ENCODE results near the gene ADK. TPM values are rescaled to one million over a fixed set of nuclear protein-coding genes. Genes with fewer than 3 reads are reported as not detected.
A peak's percentile ranks its signal among the peaks of the same experiment; 100 is the strongest.

ADK gene
- total and polyA plus RNA-seq, 10 donors: 11.1 to 40.5 (median 32.1) TPM

GRCh38 chr10:74255214-74255613 is 104.2 kb downstream of the ADK start:
- no peak overlapping the region for H3K4me3 ChIP-seq
- intact Hi-C loops (cut with DNase I; ENCODE audit: low total_unique reads): no loop called here
- H3K27ac ChIP-seq: peak overlapping the region in 1 of 8 donors; percentile 9
- TF ChIP-seq, protein P1, sequence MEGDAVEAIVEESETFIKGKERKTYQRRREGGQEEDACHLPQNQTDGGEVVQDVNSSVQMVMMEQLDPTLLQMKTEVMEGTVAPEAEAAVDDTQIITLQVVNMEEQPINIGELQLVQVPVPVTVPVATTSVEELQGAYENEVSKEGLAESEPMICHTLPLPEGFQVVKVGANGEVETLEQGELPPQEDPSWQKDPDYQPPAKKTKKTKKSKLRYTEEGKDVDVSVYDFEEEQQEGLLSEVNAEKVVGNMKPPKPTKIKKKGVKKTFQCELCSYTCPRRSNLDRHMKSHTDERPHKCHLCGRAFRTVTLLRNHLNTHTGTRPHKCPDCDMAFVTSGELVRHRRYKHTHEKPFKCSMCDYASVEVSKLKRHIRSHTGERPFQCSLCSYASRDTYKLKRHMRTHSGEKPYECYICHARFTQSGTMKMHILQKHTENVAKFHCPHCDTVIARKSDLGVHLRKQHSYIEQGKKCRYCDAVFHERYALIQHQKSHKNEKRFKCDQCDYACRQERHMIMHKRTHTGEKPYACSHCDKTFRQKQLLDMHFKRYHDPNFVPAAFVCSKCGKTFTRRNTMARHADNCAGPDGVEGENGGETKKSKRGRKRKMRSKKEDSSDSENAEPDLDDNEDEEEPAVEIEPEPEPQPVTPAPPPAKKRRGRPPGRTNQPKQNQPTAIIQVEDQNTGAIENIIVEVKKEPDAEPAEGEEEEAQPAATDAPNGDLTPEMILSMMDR (IDR thresholded peaks at IDR 0.05 in 8 of 11, conservative IDR thresholded peaks at IDR 0.05 in 3 of 11): no peak
- H3K27me3 ChIP-seq (replicated peaks in 1 of 7): no peaks in the 10 kb centered on the region
- H3K4me1 ChIP-seq: peaks cover 0 to 27% (median 14%) of the 10 kb centered on the region in 6 donors
- no peaks in the 10 kb centered on the region for H3K9me3 ChIP-seq
- no peaks in the 10 kb centered on the region for H3K36me3 ChIP-seq
- DNase-seq: no peak

GRCh38 chr10:74255888-74256357 is 104.9 kb downstream of the ADK start:
- Histone ChIP-seq H3K9me3 (no peaks in the 10 kb centered on the region), H3K27me3 (replicated peaks in 1 of 7) (no peaks in the 10 kb centered on the region), H3K27ac (peak overlapping the region in 3 of 8 donors; percentile 2 to 16 (median 9)), H3K4me3 (no peak overlapping the region), H3K4me1 (peaks cover 0 to 30% (median 14%) of the 10 kb centered on the region in 6 donors), H3K36me3 (no peaks in the 10 kb centered on the region)
- intact Hi-C loops (cut with DNase I; ENCODE audit: low total_unique reads): no loop called here
- WGBS, 5 donors: 38 to 56% (median 50%) methylated on average over 4 of the region's 4 CpGs
- TF ChIP-seq POLR2AphosphoS5 (IDR thresholded peaks at IDR 0.05) (no peak), POLR2A (IDR thresholded peaks at IDR 0.05) (no peak)
- no peak for DNase-seq

- Histone ChIP-seq H3K4me3 (no peak overlapping the region), H3K27me3 (replicated peaks in 1 of 7) (no peaks in the 10 kb centered on the region), H3K4me1 (peaks cover 0 to 27% (median 3%) of the 10 kb centered on the region in 6 donors), H3K9me3 (no peaks in the 10 kb centered on the region), H3K36me3 (no peaks in the 10 kb centered on the region), H3K27ac (no peak overlapping the region)
- intact Hi-C loops (cut with DNase I; ENCODE audit: low total_unique reads): loop anchor here (5.0 kb wide), 2 partner anchors 754 to 839 kb away; no protein-coding TSS in a partner anchor
- TF ChIP-seq, protein P1 (IDR thresholded peaks at IDR 0.05 in 8 of 11, conservative IDR thresholded peaks at IDR 0.05 in 3 of 11): no peak
- TF ChIP-seq POLR2AphosphoS5 (IDR thresholded peaks at IDR 0.05) (no peak), POLR2A (IDR thresholded peaks at IDR 0.05) (no peak)
- WGBS, 5 donors: 77 to 95% (median 89%) methylated on average over 2 of the region's 2 CpGs
- no peak for DNase-seq
Measured at GRCh38 chr10:74262856-74263255, 111.8 kb downstream of the ADK start.

DNA sequence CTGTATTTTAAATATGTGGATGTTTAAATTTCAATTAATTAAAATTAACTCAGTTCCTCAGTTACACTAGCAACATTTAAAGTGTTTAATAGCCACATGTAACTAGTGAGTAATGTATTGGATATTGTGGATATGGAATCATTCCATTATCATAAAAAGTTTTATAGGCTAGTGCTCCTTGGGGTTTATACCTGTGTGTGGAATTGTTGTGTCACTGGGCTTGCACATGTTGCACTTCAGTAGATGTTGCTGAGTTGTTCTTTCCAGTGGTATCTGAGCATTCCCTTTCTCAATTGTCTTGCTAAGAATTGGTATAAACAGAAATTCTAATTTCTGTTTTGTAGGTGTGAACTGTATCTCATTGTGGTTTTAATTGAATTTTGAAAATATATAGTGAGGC is 113.0 kb downstream of the ADK start:
- TF ChIP-seq POLR2AphosphoS5 (IDR thresholded peaks at IDR 0.05) (no peak), POLR2A (IDR thresholded peaks at IDR 0.05) (no peak)
- TF ChIP-seq, protein P1 (IDR thresholded peaks at IDR 0.05 in 8 of 11, conservative IDR thresholded peaks at IDR 0.05 in 3 of 11): no peak
- peaks cover 0 to 27% (median 3%) of the 10 kb centered on the region in 6 donors for H3K4me1 ChIP-seq

GRCh38 chr10:74272288-74272687 is 121.3 kb downstream of the ADK start:
- intact Hi-C loops (cut with DNase I; ENCODE audit: low total_unique reads): no loop called here
- Histone ChIP-seq H3K36me3 (no peaks in the 10 kb centered on the region), H3K9me3 (no peaks in the 10 kb centered on the region), H3K4me1 (peaks cover 0 to 1% (median 0%) of the 10 kb centered on the region in 6 donors), H3K4me3 (no peak overlapping the region), H3K27me3 (replicated peaks in 1 of 7) (no peaks in the 10 kb centered on the region), H3K27ac (no peak overlapping the region)
- TF ChIP-seq POLR2AphosphoS5 (IDR thresholded peaks at IDR 0.05): no peak
- TF ChIP-seq, protein P1 (IDR thresholded peaks at IDR 0.05 in 8 of 11, conservative IDR thresholded peaks at IDR 0.05 in 3 of 11): no peak
- TF ChIP-seq POLR2A (IDR thresholded peaks at IDR 0.05): no peak
- 94 to 100% (median 99%) methylated on average over 3 of the region's 3 CpGs for WGBS, 5 donors
- no peak for DNase-seq

More for the DNA sequence above, 113.0 kb downstream of the ADK start:
- DNase-seq: no peak
- Histone ChIP-seq H3K27me3 (replicated peaks in 1 of 7) (no peaks in the 10 kb centered on the region), H3K27ac (no peak overlapping the region), H3K36me3 (no peaks in the 10 kb centered on the region), H3K4me3 (no peak overlapping the region), H3K9me3 (no peaks in the 10 kb centered on the region)
- intact Hi-C loops (cut with DNase I; ENCODE audit: low total_unique reads): loop anchor here (5.0 kb wide), 2 partner anchors 753 to 838 kb away; no protein-coding TSS in a partner anchor
